ACHN (cell line): ENCODE results near the gene COA1.

ENCODE experiments used
- DNase-seq: peaks from one replicate; pipeline ENCODE4 v3.0.0-alpha.2; 2015
- in situ Hi-C: cut with HindIII; loops from 2 replicates; pipeline ENCODE4 v1.10.0; 2017; ENCODE audit warnings: low sequenced_read_pairs, low pct_ligation_motif_present, low pct_unique_long_range_greater_than_20kb

COA1 gene

DNA sequence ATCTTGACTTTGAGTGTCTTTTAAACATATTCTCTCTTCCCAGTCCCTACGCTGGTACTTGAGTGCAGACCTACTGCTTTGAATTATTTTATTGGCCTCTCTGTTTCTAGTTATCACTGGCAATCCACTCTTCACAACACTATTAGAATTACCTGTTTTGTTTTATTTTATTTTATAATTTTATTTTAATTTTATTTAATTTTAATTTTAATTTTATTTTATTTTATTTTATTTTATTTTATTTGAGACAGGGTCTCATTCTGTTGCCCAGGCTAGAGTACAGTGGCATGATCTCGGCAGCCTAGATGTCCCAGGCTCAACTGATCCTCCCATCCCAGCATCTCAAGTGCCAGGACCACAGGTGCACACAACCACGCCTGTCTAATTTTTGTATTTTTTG lies 139.6 kb downstream of the COA1 start:
- no peak for DNase-seq
- in situ Hi-C loops = loop anchor here (25.0 kb wide), 2 partner anchors 123 to 248 kb away; no protein-coding TSS in a partner anchor
